Osteocyte (in vitro differentiated cells): ENCODE results near the gene ULK2. TPM values are rescaled to one million over a fixed set of nuclear protein-coding genes. Genes with fewer than 3 reads are reported as not detected.

Experiments used
- DNase-seq: peaks from one replicate; pipeline ENCODE4 v3.0.0; 2021; ENCODE audit warnings: mixed read lengths; ENCODE audit not compliant: unreplicated experiment; ENCODE audit errors: extremely low spot score
- H3K27ac Mint-ChIP-seq: one replicate; pipeline ENCODE4 v1.8.0; 2021; ENCODE audit warnings: mild to moderate bottlenecking, mixed read lengths; ENCODE audit not compliant: unreplicated experiment
- H3K27me3 Mint-ChIP-seq: one replicate; pipeline ENCODE4 v1.8.0; 2021; ENCODE audit warnings: mixed read lengths; ENCODE audit not compliant: unreplicated experiment
- H3K36me3 Mint-ChIP-seq: one replicate; pipeline ENCODE4 v1.8.0; 2021; ENCODE audit warnings: mixed read lengths; ENCODE audit not compliant: unreplicated experiment
- H3K4me1 Mint-ChIP-seq: one replicate; pipeline ENCODE4 v1.8.0; 2021; ENCODE audit warnings: mixed read lengths; ENCODE audit not compliant: unreplicated experiment
- H3K4me3 Mint-ChIP-seq: one replicate; pipeline ENCODE4 v1.8.0; 2021; ENCODE audit warnings: mild to moderate bottlenecking, moderate library complexity, mixed read lengths; ENCODE audit not compliant: unreplicated experiment
- H3K9me3 Mint-ChIP-seq: one replicate; pipeline ENCODE4 v1.8.0; 2021; ENCODE audit warnings: mixed read lengths; ENCODE audit not compliant: unreplicated experiment
- total RNA-seq: library from RNA; stranded (reverse); gene quantifications from 2 replicates; pipeline ENCODE4 v1.2.1, GENCODE V29; 2021
- TF ChIP-seq, protein P1 (sequence below): fragments of 200-600 bp; sonication (generic); IDR thresholded peaks from 2 replicates; pipeline ENCODE4 v1.5.0; 2021; ENCODE audit warnings: antibody characterized with exemption, mild to moderate bottlenecking, moderate library complexity

Gene ULK2
- total RNA-seq, 1 donor from 2014 or later, result 33.3 TPM

DNA sequence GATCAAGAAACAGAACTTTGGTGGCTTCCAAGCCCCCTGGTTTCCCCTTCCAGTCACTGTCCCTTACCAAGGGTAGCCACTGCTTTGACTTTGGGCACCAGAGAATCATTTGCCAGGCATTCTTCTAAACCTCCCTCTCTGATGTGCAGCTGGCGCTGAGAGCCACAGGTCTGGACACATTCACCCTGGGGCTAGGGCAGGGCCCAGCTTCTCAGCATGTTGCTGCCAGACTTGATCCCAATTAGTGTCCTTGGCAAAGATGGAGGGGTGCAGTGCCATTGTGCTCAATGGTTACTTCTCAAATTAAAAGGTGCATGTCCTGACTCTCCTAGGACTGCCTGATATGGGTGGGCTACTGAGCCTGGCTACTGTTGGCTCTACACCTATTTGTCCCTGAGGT lies 143.8 kb downstream of the ULK2 start:
- peak; percentile 83 for DNase-seq
- H3K36me3 Mint-ChIP-seq, result no peaks in the 10 kb centered on the region
- TF ChIP-seq, protein P1, sequence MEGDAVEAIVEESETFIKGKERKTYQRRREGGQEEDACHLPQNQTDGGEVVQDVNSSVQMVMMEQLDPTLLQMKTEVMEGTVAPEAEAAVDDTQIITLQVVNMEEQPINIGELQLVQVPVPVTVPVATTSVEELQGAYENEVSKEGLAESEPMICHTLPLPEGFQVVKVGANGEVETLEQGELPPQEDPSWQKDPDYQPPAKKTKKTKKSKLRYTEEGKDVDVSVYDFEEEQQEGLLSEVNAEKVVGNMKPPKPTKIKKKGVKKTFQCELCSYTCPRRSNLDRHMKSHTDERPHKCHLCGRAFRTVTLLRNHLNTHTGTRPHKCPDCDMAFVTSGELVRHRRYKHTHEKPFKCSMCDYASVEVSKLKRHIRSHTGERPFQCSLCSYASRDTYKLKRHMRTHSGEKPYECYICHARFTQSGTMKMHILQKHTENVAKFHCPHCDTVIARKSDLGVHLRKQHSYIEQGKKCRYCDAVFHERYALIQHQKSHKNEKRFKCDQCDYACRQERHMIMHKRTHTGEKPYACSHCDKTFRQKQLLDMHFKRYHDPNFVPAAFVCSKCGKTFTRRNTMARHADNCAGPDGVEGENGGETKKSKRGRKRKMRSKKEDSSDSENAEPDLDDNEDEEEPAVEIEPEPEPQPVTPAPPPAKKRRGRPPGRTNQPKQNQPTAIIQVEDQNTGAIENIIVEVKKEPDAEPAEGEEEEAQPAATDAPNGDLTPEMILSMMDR, result no peak
- H3K27me3 Mint-ChIP-seq, result no peaks in the 10 kb centered on the region
- no peak overlapping the region for H3K27ac Mint-ChIP-seq
- H3K9me3 Mint-ChIP-seq, result no peaks in the 10 kb centered on the region
- H3K4me3 Mint-ChIP-seq, result no peak overlapping the region
- H3K4me1 Mint-ChIP-seq, result peaks cover 52% of the 10 kb centered on the region

Other genes starting within 250 kb of the ULK2 start
- gene ALDH3A2, start 219.2 kb downstream of the ULK2 start, total RNA-seq, result 87.5 and 97.1 TPM in 2 replicates
- gene SLC47A2, start 151.4 kb downstream of the ULK2 start, total RNA-seq, result 0.16 and 0.24 TPM in 2 replicates
- 0.52 and 1.6 TPM in 2 replicates for gene ALDH3A1, start 119.6 kb downstream of the ULK2 start, total RNA-seq
- 30.2 and 34.4 TPM in 2 replicates for gene AKAP10, start 109.9 kb upstream of the ULK2 start, total RNA-seq
- 12.1 and 12.6 TPM in 2 replicates for gene SPECC1, start 141.4 kb upstream of the ULK2 start, total RNA-seq